Upper lobe of left lung (tissue), 4 donors: ENCODE measurements around the gene SPPL3.

Experiments
- EP300 ChIP-seq, 4 donors: sonication (generic); formaldehyde crosslinking; IDR thresholded peaks; one replicate each; pipeline ENCODE4 v1.5.1; 2017; ENCODE audit warnings: antibody characterized with exemption in 4 of 4, control low read depth in 2 of 4
- POLR2A ChIP-seq, 4 donors: fragments of 450-650 bp; IDR thresholded peaks; one replicate each; pipeline ENCODE4 v1.5.1; 2016 to 2017; ENCODE audit warnings: antibody characterized with exemption in 4 of 4, mild to moderate bottlenecking in 2 of 4
- POLR2AphosphoS5 ChIP-seq, 2 donors: sonication (generic); formaldehyde crosslinking; IDR thresholded peaks; one replicate each; pipeline ENCODE4 v1.5.1; 2017; ENCODE audit warnings: antibody characterized with exemption in 2 of 2
- TF ChIP-seq, protein P1 (sequence below), 6 experiments: fragments of 450-650 bp in 4 of 6; fragments of 200-600 bp in 2 of 6; sonication (generic) in 2 of 6; IDR thresholded peaks; one replicate each; pipeline ENCODE4 v1.5.1; 2016 to 2019; ENCODE audit warnings: antibody characterized with exemption in 6 of 6

DNA sequence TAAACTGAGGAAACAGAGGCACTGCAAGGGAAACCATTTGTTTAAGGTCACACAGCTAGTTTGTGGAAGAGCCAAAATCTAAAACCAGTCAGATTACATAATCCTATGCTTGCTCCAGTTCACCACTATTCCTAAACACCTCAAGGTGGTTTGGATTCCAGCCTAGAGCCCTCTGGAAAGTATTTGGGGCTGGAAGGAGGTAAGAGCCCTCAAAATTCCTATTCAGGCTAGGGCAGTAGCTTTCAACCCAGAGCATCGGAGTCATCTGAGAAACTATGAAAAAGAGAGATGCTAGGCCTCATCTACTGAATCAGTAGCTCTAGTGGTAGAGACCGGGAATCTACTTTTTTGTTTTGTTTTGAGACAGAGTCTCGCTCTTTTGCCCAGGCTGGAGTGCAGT is 16.0 kb upstream of the SPPL3 start:
- TF ChIP-seq, protein P1, sequence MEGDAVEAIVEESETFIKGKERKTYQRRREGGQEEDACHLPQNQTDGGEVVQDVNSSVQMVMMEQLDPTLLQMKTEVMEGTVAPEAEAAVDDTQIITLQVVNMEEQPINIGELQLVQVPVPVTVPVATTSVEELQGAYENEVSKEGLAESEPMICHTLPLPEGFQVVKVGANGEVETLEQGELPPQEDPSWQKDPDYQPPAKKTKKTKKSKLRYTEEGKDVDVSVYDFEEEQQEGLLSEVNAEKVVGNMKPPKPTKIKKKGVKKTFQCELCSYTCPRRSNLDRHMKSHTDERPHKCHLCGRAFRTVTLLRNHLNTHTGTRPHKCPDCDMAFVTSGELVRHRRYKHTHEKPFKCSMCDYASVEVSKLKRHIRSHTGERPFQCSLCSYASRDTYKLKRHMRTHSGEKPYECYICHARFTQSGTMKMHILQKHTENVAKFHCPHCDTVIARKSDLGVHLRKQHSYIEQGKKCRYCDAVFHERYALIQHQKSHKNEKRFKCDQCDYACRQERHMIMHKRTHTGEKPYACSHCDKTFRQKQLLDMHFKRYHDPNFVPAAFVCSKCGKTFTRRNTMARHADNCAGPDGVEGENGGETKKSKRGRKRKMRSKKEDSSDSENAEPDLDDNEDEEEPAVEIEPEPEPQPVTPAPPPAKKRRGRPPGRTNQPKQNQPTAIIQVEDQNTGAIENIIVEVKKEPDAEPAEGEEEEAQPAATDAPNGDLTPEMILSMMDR (IDR thresholded peaks at IDR 0.05), result no peak
- no peak for TF ChIP-seq POLR2A (IDR thresholded peaks at IDR 0.05)
- TF ChIP-seq EP300 (IDR thresholded peaks at IDR 0.05), result no peak
- no peak for TF ChIP-seq POLR2AphosphoS5 (IDR thresholded peaks at IDR 0.05)
